HepG2 (cell line): Measurements from ENCODE around the gene EBF4.

ENCODE experiments used
- MXD4 ChIP-seq: IDR thresholded peaks from 2 replicates; pipeline ENCODE4 v1.6.1; 2016; ENCODE audit warnings: mild to moderate bottlenecking, missing biosample characterization, missing genetic modification reagents
- NPAS2 ChIP-seq: sonication (generic); formaldehyde crosslinking; IDR thresholded peaks from 2 replicates; pipeline ENCODE4 v1.8.0; 2022; ENCODE audit warnings: mild to moderate bottlenecking, missing genetic modification reagents, borderline replicate concordance
- RAD21 ChIP-seq: fragments of 450-650 bp; formaldehyde crosslinking; IDR thresholded peaks from 2 replicates; pipeline ENCODE4 v1.5.0; 2020; ENCODE audit warnings: mild to moderate bottlenecking
- SOX13 ChIP-seq, 3 experiments: fragments of 450-650 bp in 1 of 3; sonication (generic) in 1 of 3; formaldehyde crosslinking in 1 of 3; IDR thresholded peaks in 2 of 3; conservative IDR thresholded peaks in 1 of 3; 2 replicates each; pipeline versions ENCODE4 v1.5.0 to v1.6.1; 2016 to 2020; ENCODE audit warnings: antibody characterized with exemption in 1 of 3, mild to moderate bottlenecking in 1 of 3, missing compliant biosample characterization in 1 of 3, missing genetic modification reagents in 1 of 3, moderate library complexity in 1 of 3
- ZBTB8A ChIP-seq: sonication (generic); formaldehyde crosslinking; IDR thresholded peaks from 2 replicates; pipeline ENCODE4 v1.4.0; 2020; ENCODE audit warnings: mild to moderate bottlenecking, low read depth, missing genetic modification reagents, borderline replicate concordance
- ZKSCAN1 ChIP-seq: fragments of 150-350 bp; IDR thresholded peaks from 2 replicates; pipeline ENCODE4 v1.6.1; 2014; ENCODE audit warnings: low read length
- ZSCAN30 ChIP-seq: sonication (generic); formaldehyde crosslinking; IDR thresholded peaks from 2 replicates; pipeline ENCODE4 v1.5.0; 2020; ENCODE audit warnings: mild to moderate bottlenecking, missing genetic modification reagents
- TF ChIP-seq, protein P1 (sequence below): sonication (generic); formaldehyde crosslinking; IDR thresholded peaks from 2 replicates; pipeline ENCODE4 v1.5.0; 2020; ENCODE audit warnings: mild to moderate bottlenecking, missing genetic modification reagents, moderate library complexity
- TF ChIP-seq, protein P2 (sequence below): fragments of 450-650 bp; IDR thresholded peaks from 2 replicates; pipeline ENCODE4 v1.6.1; 2017; ENCODE audit warnings: mild to moderate bottlenecking
- TF ChIP-seq, protein P3 (sequence below): sonication (generic); formaldehyde crosslinking; IDR thresholded peaks from 2 replicates; pipeline ENCODE4 v1.8.0; 2023; ENCODE audit warnings: mild to moderate bottlenecking, missing genetic modification reagents
- TF ChIP-seq, protein P4 (sequence below): sonication (generic); formaldehyde crosslinking; IDR thresholded peaks from 2 replicates; pipeline ENCODE4 v1.5.0; 2020; ENCODE audit warnings: missing genetic modification reagents

DNA sequence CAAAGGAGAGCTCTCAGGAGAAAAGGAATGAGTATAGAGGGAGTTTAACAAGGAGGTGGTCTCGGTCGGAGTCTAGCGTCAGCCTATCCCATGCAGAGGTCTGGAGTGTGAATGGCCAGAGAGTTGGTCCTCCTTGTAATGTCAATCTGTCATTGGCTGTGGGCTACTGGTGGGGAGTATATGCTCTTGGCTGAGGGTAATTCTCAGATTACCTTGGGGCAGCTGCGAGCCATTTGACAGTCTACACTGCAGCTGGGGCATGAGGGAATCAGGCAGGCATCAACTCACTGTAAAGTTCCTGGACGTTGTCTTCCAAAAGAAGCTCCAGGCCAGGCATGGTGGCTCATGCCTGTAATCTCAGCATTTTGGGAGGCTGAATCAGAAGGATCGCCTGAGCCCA is 48.1 kb downstream of the EBF4 start:
- TF ChIP-seq MXD4 (CRISPR knock-in tag) (no peak), SOX13 (IDR thresholded peaks at IDR 0.05) (no peak), SOX13 (CRISPR knock-in tag; conservative IDR thresholded peaks at IDR 0.05 in 1 of 2, IDR thresholded peaks at IDR 0.05 in 1 of 2) (no peak), NPAS2 (CRISPR knock-in tag) (no peak), ZSCAN30 (CRISPR knock-in tag) (no peak), ZBTB8A (no peak), RAD21 (CRISPR knock-in tag) (no peak), ZKSCAN1 (no peak)
- TF ChIP-seq, protein P1, sequence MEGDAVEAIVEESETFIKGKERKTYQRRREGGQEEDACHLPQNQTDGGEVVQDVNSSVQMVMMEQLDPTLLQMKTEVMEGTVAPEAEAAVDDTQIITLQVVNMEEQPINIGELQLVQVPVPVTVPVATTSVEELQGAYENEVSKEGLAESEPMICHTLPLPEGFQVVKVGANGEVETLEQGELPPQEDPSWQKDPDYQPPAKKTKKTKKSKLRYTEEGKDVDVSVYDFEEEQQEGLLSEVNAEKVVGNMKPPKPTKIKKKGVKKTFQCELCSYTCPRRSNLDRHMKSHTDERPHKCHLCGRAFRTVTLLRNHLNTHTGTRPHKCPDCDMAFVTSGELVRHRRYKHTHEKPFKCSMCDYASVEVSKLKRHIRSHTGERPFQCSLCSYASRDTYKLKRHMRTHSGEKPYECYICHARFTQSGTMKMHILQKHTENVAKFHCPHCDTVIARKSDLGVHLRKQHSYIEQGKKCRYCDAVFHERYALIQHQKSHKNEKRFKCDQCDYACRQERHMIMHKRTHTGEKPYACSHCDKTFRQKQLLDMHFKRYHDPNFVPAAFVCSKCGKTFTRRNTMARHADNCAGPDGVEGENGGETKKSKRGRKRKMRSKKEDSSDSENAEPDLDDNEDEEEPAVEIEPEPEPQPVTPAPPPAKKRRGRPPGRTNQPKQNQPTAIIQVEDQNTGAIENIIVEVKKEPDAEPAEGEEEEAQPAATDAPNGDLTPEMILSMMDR (CRISPR knock-in tag), result no peak
- TF ChIP-seq, protein P2, sequence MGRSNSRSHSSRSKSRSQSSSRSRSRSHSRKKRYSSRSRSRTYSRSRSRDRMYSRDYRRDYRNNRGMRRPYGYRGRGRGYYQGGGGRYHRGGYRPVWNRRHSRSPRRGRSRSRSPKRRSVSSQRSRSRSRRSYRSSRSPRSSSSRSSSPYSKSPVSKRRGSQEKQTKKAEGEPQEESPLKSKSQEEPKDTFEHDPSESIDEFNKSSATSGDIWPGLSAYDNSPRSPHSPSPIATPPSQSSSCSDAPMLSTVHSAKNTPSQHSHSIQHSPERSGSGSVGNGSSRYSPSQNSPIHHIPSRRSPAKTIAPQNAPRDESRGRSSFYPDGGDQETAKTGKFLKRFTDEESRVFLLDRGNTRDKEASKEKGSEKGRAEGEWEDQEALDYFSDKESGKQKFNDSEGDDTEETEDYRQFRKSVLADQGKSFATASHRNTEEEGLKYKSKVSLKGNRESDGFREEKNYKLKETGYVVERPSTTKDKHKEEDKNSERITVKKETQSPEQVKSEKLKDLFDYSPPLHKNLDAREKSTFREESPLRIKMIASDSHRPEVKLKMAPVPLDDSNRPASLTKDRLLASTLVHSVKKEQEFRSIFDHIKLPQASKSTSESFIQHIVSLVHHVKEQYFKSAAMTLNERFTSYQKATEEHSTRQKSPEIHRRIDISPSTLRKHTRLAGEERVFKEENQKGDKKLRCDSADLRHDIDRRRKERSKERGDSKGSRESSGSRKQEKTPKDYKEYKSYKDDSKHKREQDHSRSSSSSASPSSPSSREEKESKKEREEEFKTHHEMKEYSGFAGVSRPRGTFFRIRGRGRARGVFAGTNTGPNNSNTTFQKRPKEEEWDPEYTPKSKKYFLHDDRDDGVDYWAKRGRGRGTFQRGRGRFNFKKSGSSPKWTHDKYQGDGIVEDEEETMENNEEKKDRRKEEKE, result no peak
- TF ChIP-seq, protein P3, sequence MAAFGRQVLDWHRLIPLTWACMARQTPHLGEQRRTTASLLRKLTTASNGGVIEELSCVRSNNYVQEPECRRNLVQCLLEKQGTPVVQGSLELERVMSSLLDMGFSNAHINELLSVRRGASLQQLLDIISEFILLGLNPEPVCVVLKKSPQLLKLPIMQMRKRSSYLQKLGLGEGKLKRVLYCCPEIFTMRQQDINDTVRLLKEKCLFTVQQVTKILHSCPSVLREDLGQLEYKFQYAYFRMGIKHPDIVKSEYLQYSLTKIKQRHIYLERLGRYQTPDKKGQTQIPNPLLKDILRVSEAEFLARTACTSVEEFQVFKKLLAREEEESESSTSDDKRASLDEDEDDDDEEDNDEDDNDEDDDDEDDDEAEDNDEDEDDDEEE (CRISPR knock-in tag), result no peak
- TF ChIP-seq, protein P4, sequence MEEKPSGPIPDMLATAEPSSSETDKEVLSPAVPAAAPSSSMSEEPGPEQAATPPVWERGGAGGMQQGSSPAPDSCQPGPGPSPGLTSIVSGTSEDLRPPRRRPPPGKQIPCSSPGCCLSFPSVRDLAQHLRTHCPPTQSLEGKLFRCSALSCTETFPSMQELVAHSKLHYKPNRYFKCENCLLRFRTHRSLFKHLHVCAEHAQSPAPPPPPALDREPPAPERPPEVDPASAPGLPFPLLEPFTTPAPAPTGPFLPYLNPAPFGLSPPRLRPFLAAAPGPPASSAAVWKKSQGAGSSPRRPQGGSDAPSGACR (CRISPR knock-in tag), result no peak
